ENCODE data around the gene SLC19A1.

The SLC19A1 gene

DNA sequence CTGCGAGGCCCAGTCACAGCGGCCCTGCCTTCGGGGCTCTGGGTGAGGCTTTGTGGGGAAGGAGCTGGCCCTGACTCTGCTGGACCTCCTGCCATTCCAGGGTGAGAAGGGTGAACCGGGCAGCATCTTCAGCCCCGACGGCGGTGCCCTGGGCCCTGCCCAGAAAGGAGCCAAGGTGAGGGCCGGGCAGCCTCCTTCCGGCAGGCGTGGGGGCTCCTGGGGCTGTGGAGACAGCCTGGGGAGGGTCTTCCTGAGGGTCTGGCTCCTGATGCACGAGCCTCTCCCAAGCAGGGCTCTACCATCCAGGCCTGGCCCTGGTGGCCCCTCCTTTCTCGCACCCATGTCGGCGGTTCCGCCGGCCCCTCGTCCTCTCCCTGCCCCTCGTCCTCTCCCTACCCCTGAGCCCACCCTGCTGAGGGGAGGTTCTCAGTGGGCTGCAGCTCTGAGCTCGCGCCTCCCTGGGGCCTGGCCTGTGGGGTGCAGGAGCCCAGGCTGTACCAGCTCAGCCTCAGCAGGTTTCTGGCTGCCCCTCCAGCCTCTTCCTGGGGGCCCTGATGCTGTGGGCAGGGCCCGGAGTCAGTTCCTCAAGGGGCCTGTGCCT, 48.7 kb downstream of the SLC19A1 start:
- DNase-seq (ENCODE audit: low read depth) = no peak

DNA sequence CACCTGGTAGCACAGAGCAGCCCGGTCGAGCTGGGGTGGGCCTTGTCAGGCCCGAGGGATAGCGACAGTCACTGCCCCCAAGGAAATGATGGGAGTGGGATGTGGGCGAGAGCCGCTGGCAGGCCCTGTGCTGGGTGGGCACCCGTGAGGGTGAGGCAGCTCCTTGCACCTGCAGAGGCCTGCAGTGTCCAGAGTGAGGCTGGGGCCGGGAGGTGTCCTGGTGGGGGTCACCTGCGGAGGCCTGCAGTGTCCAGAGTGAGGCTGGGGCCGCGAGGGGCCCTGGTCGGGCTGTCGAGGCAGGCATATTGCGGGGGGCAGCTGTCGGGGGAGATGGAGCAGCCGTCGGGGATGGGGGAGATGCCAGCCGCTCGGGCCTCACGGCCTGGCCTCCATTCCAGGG, 49.5 kb downstream of the SLC19A1 start:
- DNase-seq (ENCODE audit: low read depth) = no peak

DNA sequence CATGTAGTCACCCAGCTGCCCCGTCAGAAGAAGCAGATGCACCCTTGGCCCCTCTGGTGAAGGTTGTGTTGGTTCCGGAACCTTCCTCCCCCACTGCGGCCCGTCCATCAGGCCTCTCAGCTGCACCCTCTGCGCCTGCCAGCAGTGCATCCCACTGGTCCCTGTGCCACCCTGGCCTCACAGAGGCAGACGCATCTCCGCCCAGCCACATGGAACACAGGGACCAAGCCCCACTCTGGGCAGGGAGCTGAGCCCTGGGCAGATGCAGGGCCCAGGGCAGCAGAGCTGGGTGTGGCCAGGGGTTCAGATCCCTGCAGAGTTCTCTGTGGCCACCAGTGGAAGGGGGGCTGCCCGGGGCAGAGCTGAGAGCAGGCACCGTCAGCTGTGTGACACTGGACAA, 50.6 kb downstream of the SLC19A1 start:
- no peak for DNase-seq (ENCODE audit: low read depth)

DNA sequence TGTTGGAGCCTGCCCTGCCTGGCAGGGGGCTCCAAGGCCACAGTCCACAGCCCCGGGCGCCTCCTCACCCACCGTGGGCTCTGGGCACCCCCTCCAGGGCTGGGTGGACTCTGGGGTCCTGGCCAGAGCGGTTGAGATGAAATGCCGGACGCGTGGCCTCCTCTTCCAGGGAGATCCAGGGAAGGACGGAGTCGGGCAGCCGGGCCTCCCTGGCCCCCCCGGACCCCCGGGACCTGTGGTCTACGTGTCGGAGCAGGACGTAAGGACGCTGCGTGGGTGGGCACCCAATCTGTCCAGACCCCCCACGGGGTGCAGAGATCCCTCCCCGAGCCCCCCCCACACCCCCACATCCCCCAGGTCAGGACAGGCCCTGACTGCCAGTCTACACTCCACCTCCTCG, 51.2 kb downstream of the SLC19A1 start:
- no peak for DNase-seq (ENCODE audit: low read depth)

DNA sequence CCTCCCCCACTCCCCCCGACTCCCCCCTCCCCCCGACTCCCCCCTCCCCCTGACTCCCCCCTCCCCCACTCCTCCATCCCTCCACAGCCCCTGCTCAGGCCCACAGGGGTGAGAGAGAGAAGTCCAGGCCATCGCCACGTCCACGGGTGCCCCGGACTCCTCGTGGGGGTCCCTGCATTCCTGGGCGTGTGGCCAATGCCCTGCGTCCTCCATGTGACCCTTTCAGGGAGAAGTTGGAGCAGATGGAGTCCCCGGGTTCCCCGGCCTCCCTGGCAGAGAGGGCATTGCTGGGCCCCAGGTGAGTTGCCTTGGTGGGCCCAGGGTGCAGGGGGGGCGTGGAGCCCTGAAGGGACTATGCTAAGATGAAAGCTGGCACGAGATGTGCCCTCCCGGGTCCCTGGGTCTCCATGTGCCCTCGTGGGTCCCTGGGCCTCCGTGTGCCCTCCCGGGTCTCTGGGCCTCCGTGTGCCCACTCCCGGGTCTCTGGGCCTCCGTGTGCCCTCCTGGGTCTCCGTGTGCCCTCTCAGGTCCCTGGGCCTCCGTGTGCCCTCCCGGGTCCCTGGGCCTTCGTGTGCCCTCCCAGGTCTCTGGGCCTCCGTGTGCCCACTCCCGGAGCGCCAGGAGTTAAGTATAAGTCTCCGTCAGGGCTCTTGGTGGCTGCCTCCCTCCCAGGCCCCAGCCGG, 52.0 kb downstream of the SLC19A1 start:
- no peak for DNase-seq (ENCODE audit: low read depth)

DNA sequence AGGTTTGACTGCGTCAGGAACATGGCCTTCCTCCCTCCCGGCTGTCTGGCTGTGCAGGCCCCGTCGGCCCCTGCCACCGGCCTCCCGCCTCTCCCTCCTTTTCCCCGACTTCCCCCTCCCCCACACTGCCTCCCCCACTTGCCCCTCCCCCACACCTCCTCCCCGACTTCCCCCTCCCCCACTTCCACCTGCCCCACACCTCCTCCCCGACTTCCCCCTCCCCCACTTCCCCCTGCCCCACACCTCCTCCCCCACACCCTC, 52.6 kb downstream of the SLC19A1 start:
- DNase-seq (ENCODE audit: low read depth) = no peak

DNA sequence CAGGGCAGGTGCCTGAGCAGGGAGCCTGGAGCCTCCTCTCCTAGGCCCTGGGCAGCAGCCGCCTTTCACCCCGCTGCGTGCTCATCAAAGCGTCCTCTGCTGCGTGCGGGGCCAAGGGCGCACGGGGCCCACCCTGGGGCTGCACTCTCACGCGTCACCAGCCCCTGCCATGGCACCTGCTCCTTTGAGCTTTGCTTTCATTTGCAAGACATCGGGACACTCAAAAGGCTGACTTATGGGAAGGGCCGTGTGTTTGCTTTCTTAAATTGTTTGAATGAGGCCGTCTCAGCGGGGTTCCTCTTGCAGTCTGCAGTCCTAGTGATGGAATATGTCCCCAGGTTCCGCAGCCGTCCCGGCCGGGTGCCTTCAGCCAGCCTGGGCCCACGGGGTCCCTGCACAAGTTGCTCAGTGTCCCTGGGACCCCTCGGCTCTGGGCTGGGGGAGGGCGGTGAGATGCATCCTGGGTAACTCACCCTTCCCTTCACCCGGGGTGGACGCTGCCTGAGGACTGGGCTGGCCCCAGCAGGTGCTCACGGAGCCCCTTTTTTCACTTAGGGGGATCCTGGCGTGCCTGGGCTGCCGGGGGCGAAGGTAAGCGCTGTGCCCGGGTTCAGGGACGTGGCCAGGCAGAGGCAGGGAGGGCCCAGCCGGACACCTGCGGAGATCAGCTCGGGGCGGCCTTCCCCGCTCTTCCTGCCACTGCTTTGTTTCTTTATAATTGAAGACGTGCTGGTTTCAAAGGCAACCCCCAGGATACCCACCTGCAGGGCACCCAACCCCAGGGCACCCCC, 53.1 kb downstream of the SLC19A1 start:
- DNase-seq (ENCODE audit: low read depth) = no peak

DNA sequence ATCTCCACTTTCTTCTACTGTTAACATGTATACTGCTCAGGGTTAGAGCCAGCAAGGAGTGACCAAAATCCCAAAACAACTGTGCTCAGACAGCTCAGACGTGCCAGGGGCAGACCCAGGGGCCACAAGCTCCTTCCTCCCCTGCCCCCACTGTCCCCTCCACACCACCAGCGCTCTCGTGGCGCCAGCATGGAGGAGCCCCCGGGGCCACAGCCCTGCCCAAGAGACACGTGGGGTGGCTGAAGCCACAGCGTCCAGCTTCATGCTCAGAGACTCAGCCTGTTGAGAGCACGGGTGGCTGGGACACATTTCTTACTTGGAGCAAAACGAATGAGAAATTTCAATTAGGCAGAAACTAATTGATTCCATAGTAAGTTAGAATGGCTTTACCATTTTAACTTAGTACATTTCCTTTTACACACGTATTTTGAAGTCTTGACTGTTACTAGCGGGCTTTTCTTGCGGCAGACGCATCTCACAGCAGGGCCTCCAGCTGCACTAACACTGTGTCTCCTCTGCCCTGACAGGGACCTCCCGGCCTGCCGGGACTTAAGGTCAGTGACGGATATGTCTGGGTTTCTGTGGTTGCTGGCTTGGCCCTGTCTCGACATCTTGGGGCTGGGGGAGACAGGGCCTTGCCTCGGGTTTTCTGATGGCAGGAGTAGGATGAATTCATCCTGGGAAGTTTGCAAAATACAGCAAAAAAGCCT, 54.2 kb downstream of the SLC19A1 start:
- no peak for DNase-seq (ENCODE audit: low read depth)

DNA sequence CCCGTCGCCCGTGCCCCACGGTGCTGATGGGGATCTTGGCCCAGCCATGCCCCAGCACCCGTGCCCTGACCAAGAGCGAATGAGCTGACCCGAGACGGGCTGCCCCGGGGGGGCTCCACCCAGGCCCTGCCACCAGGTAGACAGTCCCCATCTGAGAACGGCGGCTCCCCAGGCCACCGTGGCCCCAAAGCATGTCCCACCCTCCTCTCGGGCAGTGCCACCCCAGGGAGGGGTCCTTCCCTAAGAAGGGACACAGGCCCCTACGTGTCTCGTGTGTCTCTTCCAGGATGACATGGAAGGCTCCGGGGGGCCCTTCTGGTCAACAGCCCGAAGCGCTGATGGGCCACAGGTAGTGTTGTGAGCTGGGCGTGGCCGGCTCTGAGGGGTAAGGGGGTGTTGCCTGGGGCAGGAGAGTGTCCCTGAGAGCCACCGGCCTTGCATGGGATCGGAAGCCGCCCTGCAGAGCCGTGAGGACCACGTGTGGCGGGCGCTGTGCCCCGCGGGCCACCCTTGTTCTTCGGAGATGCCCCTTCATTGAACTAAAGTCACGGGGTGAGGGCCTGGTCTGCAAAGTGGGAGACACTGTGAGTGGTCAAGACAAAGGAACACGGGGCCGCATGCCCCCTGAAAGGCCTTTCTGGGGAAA, 55.0 kb downstream of the SLC19A1 start:
- no peak for DNase-seq (ENCODE audit: low read depth)

DNA sequence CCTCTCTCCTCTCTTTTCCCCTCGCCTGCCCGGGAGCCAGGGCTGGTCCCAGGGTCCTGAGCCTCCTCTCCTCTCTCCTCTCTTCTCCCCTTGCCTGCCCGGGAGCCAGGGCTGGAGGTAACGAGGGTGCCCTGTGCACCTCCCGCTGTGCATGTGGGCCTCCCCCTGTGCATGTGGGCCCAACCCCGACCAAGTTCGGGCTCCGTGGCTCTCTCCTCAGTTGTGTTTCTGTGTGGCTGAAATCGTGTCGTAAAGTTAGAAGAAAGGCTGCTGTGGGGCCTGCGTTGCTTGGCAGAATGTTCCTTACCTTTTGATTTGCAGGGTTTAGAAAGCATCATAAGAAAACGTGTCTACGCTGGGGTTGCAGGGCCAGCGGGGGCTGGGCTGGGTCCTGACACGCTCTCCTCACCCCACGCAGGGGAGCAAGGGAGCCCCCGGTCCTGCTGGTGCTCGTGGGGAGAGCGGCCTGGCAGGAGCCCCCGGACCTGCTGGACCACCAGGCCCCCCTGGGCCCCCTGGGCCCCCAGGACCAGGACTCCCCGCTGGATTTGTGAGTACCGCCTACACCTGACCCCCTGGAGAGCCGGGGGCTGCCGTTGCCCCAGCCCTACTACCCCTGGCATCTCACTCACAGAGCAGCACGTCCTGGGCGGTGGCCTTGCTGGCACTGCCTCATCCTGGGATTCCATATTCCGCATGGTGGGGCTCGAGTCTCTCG, 55.6 kb downstream of the SLC19A1 start:
- DNase-seq (ENCODE audit: low read depth) = no peak

DNA sequence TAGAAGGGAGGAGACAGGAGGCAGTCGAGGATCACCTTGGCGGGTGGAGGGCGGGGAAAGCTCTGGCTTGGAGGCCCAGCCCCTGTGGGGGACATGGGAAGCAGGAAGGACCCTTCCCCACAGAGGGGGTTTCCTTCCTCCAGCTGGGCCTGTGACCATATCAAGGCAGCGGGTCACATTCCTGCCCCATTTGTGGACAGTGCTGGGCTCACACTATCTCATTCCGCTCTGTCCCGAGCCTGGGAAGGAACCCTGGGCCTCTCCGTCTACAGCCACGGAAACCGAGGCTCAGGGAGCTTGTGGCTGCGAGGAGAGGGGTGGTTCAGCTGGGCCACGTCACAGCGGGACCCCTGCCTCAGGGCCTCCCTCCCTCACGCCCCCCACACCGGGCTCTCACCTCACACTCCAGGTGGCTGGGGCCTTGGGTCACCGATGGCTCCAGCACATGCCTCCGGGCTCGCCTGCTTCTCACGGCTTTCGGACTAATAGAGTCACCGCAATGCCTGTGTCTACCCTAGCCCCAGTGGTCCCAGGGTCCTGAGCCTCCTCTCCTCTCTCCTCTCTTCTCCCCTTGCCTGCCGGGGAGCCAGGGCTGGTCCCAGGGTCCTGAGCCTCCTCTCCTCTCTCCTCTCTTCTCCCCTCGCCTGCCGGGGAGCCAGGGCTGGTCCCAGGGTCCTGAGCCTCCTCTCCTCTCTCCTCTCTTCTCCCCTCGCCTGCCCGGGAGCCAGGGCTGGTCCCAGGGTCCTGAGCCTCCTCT, 56.4 kb downstream of the SLC19A1 start:
- no peak for DNase-seq (ENCODE audit: low read depth)

DNA sequence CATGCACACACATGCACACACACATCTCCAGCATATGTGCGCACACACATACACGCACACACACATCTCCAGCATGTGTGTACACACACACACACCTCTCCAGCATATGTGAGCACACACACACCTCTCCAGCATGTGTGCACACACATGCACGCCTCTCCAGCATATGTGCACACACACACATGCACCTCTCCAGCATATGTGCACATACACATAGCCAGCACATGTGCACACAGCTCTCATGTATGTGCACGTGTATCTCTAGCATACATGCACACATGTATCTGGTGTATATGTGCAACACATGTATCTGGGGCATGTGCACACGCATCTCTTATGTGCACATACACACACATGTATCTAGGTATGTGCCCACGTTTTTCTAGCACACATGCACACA, 57.9 kb downstream of the SLC19A1 start:
- DNase-seq (ENCODE audit: low read depth) = no peak

DNA sequence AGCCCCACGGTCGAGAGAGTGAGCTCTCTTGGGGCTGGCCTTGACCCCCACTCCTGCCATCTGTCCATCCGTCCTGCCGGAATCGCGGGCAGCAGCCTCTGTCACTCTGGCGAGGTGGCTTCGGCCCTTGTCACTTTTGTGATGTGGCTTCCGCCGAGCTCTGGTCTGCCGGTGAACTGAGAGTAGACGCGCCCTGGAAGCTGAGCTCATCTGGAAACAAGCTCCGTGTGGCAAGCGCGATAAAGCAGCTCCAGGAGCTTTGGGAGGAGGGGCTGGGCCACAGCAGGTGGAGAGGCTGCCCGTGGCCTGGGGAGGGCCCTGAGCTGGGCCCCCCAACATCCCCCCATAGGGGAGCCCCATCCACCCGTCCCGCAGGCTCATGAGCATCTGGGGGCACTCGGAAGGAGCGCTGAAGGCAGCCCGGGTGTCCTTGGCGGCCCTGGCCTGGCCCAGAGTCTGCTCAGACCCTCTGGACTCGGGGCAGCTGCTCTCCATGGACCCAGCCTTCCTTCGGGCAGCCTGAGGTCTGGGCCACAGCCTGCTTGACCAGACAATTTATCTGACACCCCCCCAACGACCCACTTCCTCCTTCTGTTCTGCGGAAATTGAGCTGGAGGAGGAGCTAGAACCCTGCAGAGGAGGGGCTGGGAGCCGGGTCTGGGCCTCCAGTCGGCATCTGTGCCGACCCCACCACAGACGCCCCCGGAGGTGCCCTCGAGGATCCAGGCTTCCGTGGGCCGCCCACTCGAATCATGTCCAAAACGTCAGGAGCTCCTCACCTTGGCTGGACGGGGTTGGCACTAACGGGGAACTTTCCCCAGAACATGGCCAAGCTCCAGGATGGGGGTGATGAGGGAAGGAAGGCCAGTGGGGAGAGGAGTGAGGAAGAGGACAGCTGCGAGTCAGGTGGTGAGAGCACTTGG, 59.1 kb downstream of the SLC19A1 start:
- no peak for DNase-seq (ENCODE audit: low read depth)

DNA sequence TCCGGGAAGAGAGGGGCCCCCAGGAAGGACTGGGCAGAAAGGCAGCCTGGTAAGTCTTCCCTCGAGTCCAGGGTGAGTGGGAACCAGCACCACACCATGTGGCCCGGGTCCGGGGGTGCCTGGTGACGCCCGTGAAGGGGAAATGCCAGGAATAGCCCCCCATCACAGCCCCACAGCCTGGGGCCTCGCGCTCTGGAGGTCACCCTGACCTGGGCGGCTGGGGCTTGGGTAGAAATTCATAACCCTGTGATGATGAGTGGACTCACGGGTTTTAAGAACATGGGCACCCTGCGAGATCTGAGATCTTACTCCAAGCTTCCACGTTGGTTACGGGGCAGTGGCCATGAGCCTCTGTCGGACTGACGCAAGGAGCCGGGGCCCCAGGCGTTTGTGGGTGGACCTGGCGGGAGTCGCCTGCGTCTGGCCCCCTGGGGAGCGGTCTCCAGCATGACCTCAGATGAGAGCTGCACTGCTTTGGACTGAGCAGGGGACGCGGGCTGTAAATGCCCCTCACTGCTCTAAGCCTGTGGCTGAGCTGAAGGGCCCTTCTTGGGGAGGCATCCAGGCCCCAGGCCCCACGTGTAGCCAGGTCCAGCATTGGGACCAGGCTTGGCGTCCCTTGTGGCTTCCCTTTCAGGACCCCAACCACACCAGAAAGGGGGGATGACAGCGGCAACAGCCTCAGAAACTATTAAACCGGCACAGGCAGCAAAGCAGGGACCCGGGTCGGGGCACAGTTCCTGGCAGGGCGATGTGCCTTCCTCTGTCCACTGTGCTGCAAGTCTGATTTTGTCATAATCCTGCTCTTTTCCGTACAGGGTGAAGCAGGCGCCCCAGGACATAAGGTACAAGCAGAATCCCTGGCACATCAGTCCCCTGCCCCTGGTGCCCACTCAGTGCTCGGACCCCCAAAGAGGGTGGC, 60.0 kb downstream of the SLC19A1 start:
- no peak for DNase-seq (ENCODE audit: low read depth)

DNA sequence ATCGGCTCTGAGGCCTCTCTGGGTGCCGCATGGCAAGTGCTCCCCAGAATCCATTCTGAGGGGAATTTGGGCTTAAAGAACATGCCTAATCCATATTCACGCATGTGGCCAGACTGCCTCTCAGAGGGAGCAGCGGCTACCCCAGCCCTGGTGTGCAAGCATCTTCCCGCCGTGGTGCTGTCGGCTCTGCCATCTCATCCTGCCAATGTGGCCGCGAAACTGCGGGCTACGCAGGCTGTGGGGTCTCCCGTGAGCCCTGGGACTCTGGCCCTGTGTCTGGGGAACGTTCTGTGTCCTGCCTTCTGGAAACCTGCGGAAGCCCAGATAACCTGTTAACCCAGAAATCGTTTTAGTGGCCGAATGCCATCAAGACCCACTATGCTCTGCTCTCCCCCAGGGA, 60.7 kb downstream of the SLC19A1 start:
- DNase-seq (ENCODE audit: low read depth) = no peak

DNA sequence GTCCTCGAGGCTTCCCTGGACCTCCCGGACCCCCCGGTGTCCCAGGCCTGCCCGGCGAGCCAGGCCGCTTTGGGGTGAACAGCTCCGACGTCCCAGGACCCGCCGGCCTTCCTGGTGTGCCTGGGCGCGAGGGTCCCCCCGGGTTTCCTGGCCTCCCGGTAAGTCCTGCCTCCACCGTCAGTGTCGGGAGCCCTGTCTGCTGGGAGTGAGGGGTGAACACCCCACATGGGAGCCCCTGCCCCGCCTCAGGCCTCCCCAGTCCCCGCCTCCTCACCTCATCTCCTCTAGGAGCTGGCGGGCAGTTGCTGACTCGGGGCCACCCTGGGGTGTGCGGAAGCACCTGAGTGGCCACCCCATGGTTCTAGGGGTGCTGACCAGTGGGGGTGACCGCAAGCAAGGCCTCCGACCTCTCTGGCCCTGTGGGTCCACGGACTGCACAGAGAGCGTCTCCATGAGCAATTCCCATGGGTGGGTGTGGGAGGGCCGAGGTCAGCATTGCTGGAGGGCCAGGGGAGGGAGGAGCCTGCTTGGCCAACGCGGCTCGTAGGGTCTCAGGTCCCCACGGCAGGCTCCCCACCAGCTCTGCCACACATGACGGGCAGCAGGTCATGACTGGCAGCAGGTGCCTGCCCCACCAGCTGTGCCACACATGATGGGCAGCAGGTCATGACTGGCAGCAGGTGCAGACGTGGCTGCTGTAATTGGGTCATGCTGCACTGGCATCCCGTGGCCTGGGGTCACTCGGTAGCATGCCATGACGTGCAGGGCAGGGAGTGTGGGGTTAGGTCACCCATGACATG, 61.3 kb downstream of the SLC19A1 start:
- no peak for DNase-seq (ENCODE audit: low read depth)

DNA sequence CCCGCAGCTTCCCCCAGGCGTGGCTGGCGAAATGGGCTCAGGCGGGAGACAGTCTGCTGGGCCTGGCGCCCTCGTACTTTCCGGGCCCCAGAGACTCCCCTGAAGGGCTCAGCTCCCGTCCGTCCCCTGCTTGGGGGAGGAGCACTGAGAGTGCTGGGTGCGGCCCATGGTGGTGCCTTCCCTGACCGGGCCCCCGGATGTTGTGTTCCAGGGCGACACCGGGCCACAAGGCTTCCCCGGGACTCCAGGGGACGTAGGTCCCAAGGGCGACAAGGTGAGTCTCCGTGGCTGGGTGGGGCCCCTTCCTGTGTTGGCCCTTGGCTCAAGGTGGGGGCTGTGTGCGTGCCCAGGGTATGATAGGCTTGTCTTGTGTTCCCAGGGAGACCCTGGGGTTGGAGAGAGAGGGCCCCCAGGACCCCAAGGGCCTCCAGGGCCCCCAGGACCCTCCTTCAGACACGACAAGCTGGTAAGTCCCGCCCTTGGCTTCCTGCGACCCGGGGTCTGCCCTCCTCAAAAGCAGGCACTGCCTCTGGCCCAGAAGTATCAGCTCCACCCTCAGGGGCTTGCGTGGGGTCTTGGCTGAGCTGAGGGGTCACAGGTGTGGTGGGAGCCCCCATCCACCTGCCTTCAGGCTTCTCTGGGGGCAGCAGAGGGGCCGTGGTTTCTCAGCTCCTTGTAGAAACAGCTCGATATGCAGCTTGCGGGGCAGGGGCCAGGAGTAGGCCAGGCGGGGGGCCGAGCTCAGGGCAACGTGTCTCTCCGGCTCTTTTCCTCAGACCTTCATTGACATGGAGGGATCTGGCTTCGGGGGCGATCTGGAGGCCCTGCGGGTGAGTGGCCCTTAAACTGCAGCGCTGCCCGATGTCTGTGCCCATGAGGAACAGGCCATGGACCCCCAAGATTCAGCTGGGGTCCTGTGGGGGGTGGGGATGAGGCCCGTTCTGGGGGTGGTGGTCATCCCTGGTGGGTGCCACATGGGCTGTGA, 62.3 kb downstream of the SLC19A1 start:
- DNase-seq (ENCODE audit: low read depth) = no peak
